ENCODE results near the gene FAM83G.
"Not testable (repeated sequence)": the region's sequence is repeated elsewhere in the genome, so short reads cannot be mapped to it uniquely, and the experiment has no call there.

DNA sequence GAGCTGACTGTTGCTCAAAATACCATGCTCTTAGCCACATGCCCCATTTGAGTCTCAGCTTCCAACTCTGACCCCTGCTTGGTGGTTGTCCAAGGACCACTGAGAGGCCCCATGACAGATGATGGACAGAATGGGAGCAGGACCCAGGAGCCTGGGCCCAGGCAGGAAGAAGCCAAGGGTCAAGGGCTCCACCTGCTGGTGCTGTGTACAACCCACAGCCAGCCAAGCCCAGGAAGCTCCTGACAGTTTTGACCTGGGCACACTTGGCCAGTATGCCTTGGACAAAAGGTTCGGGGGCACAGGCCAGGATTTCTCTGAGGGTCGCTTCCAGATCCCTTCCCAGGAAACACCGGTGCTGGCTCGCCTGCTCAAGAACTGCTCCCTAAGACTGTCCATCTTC lies 27.2 kb upstream of the FAM83G start:
- TF ChIP-seq CTCF (IDR thresholded peaks at IDR 0.05), result peak in 2 of 4 experiments; percentile 39 to 44
- TF ChIP-seq POLR2A (IDR thresholded peaks at IDR 0.05), result not testable (repeated sequence)
